GM12878 (cell line): ENCODE results near the gene PRMT1.
"Not testable (repeated sequence)": the region's sequence is repeated elsewhere in the genome, so short reads cannot be mapped to it uniquely, and the experiment has no call there.

ENCODE experiments used
- NFYB ChIP-seq: IDR thresholded peaks from 2 replicates; pipeline ENCODE4 v1.6.1; 2011; ENCODE audit warnings: low read depth, mild to moderate bottlenecking, low read length, improper control_type of control experiment, moderate library complexity; ENCODE audit not compliant: insufficient read depth
- STAT3 ChIP-seq: IDR thresholded peaks from 2 replicates; pipeline ENCODE4 v1.6.1; 2011; ENCODE audit warnings: low read depth, low read length, improper control_type of control experiment

GRCh38 chr19:49719420-49719819, 42.3 kb downstream of the PRMT1 start:
- not testable (repeated sequence) for TF ChIP-seq NFYB, STAT3
